HG02870 (cell line): ENCODE measurements around the gene TEAD3.

ENCODE experiments used
- ATAC-seq: cut with Tn5 transposase; IDR thresholded peaks from one replicate; pipeline ENCODE4 v1.9.1; 2021; ENCODE audit warnings: mild to moderate bottlenecking, moderate library complexity; ENCODE audit not compliant: unreplicated experiment

The TEAD3 gene

DNA sequence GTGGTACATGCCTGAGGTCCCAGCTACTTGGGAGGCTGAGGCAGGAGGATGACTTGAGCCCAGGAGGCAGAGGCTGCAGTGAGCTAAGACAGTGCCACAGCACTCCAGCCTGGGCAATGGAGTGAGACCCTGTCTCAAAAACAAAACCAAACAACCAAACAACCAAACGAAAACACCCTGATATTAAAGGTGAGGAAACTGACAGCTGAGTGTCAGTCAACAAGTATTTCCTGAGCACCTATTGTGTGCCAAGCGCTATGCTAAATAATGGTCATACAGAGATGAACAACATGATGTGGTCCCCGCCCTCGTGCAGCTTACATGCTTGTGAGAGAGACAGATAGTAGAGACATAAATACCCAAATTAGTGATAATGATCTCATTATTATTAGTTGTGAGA lies 17.7 kb upstream of the TEAD3 start:
- ATAC-seq: no peak

GRCh38 chr6:35512740-35513139 lies 15.9 kb upstream of the TEAD3 start, which contains the start of gene TULP1:
Gene TULP1, minus strand, starts transcription at chr6:35512896. Its CDS starts 38 bp downstream, at chr6:35512858.
- no peak for ATAC-seq

DNA sequence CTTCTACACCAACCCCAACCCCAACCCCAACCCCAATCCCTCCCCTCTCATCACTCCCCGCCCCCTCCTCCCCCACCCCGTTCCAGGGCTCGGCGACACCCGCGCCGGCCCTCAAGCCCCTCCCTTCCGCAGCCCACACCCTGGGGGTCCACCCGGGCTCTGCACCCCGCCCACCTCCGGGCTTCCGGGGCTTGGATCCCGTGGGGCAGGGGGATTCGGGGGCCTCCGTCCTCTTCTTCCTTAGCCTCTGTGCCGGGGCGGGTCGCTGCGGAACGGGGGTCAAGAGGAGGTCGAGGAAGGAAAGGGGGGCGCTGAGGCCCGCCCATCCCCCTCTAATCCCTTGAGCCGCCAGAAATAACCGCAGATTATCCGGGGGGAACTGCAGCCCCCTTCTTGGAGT lies 15.1 kb upstream of the TEAD3 start:
- no peak for ATAC-seq

GRCh38 chr6:35511562-35511941 lies 14.7 kb upstream of the TEAD3 start:
- no peak for ATAC-seq

DNA sequence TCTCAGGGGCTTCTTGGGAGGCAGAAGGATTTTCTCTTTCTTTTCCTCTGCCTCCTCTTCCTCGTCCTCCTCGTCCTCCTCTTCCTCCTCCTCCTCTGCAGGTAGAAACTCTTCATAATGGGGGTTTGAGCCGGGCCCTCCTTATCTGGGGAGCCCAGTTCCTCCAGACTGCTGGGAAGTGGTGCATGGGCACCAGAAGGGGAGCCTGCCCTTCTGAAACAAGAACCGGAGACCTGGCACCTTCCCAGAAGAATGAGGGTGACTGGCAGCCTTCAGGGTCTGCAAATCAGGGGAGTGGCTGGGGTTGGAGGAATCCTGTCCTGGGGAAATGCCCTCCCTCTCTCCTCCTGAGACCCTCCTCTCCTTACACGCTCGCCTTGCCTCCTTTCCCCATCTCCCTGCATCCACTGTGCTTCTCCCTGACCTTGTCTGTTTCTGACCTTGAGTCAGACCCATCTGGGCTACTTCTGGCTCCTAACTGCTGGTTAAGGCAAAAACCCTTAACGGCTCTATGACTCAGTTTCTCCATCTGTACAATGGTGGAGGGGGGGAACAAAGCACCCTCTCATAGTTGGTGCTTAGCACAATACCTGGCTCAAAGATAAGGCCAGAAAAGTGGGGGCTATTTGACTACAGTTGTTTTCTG lies 14.2 kb upstream of the TEAD3 start:
- no peak for ATAC-seq

GRCh38 chr6:35508542-35508941 lies 11.7 kb upstream of the TEAD3 start:
- no peak for ATAC-seq

GRCh38 chr6:35508027-35508426 lies 11.1 kb upstream of the TEAD3 start:
- ATAC-seq: no peak

DNA sequence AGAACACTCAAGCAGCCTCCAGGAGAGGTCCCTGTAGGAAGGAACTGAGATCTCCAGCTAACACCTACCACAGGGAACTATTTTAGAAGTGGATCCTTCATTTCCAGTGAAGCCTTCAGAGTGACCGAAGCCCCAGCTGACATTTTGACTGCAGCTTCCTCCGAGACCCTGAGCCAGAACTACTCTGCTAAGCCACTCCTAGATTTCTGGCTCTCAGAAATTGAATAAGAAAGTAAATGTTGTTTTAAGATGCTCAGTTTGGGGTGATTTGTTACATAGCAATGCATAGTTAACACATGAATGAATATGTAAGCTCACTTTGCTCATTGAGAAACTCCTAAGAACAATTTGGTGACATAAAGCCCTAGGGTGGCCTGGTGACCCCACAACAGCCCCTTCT lies 10.3 kb upstream of the TEAD3 start:
- ATAC-seq: no peak

GRCh38 chr6:35506536-35506935 lies 9.7 kb upstream of the TEAD3 start:
- no peak for ATAC-seq

DNA sequence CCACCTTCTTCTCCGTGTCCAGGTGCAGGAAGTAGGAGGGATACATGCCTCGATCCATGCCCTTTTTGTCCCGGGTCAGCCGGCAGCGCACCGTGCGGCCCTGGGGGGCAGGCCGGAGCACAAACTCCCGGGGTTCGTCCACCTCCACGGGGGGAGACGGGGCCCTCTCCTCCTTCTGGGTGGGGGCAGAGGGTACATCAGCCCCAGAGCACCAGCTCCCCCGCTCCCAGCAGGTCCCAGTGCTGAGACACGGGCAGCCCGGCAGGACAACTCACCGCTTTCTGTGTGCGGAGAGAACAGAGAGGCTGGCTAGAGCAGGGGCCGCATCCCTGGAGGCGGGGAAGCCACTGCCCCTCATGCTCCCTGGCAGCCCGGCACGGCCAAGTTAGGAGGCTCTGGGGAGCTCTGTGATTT lies 9.1 kb upstream of the TEAD3 start:
- ATAC-seq: no peak

DNA sequence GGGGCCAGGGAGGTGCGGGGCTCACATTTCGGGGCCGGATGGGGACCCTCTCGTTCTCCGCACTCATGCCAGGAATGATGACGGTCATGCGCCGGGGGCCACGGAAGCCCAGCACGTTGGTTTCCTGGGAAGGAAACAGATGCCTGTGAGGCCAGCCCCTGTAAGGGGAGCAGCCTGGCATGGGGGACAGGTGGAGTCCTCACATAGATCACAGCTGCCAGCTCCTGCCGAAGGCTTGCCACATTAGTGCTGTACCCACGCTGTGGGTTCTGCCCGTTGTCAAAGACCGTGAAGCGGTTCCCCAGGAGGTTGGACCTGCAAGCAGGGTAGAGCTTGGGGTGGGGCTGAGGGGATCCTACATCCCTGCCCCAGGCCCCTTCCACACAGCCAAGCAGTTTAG lies 6.7 kb upstream of the TEAD3 start:
- no peak for ATAC-seq

DNA sequence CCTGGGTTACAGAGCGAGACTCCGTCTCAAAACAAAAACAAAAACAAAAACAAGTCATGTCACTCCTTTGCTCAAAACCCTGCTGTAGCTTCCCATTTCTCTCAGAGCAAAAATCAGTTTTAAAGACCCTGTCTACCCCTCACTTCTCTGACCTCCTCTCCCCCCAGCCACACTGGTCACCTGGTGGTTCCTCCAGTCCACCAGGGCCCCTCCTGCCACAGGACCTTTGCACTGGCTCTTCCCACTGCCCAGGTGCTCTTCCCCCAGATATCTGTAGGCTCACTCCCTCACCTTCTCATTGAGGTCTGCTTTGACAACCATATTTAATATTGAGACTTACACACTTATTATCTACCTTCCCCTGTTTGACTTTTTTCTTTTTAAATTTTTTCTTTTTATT lies 4.9 kb upstream of the TEAD3 start:
- no peak for ATAC-seq

DNA sequence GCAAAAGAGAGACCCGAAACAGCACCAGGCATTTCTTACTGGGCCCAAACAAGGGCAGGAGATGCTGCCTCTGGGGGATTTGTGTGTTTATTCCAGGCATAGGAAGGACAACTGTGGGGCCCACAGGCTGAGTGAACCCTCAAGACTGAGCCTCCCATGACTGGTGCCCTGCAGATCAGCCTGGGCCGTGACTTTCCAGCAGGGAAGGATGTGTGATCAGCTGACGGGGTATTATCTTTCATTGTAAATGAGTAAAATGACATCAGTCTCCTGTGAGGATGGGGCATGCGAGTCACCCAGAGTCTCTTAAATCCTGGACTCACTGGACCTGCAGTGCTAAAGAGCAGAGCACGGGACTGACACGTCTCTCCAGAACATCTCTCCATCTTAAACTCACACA lies 3.9 kb upstream of the TEAD3 start:
- no peak for ATAC-seq

DNA sequence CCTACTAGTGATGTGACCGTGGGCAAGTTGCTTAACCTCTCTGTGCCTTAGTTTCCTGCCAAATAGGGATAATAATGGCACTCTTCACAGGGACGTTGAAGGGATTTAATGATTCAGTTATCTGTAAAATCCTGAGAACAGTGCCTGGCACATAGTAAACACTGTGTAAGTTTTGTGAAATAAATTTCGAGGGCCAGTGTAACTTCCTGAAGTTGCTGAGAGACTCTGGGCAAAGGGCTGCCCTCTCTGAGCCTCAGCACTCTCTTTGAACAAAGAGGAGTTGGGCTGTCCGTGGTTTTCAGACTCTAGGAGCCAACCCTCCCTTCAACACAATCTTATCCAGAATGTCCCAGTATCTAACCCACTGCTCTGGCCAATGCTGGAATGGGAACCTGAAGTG lies 2.5 kb upstream of the TEAD3 start:
- no peak for ATAC-seq

GRCh38 chr6:35498422-35499067 lies 1.7 kb upstream of the TEAD3 start:
- no peak for ATAC-seq

- no peak for ATAC-seq
Observed at GRCh38 chr6:35497571-35498421, 917 bp upstream of the TEAD3 start.

GRCh38 chr6:35496036-35496840 lies 641 bp downstream of the TEAD3 start:
- ATAC-seq: no peak

- ATAC-seq: no peak
Observed at GRCh38 chr6:35495258-35496035, 1.4 kb downstream of the TEAD3 start.

DNA sequence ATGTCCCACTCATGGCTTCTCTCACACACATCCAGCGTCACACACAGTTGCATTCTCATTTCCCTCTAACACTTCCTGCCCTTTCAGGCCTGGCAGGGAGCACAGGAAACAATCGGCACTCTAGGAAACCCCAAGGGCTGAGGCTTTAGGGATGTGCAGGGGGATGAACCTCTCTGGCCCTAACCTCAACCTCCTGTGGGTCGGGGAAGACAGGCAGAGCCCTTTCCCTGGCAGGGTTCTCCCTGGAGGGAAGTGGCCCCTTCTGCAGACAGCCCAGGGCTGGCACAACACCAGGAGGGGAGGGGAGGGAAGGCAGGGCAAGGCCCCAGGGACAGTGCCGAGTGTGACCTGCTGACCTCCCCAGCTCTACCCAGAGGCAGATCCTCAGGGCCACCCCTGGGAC lies 2.7 kb downstream of the TEAD3 start:
- ATAC-seq: no peak

DNA sequence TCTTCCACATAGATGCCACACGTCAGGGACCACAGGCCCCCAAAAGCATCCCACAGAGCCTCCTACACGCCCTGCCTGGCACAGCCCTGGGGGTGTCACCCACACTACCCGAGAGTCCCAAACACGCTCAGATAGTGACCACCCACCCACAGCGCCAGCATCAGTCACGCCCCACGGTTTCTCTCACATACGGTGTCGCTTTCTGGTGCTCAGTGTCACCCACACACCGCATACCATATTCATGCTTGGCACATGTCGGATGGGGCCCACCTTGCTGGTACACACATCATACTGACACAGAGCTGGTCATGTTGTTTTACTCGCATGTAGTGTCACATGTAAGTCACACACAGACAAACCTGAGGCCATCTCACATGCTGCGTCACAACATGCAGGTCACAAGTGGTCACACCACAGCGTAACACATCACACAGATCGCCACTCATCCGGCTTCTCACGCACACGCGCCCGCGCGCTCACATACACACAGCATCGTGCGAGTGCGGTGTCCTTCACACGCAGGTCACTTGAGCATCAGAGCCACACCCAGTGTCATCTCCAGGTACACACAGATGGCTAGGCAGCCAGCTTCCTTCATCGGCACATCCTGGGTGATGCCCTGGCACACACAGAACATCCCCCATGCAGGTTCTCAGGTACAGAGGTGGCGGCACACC lies 3.4 kb downstream of the TEAD3 start:
- ATAC-seq: no peak
